ENCODE results near the gene FTO.

GRCh38 chr16:54007504-54007903 is 303.5 kb downstream of the FTO start:
- TF ChIP-seq POLR2A (IDR thresholded peaks at IDR 0.05) (no peak), EP300 (IDR thresholded peaks at IDR 0.05) (no peak), CTCF (IDR thresholded peaks at IDR 0.05) (no peak)

All from tibial nerve (tissue), 4 donors.